SJCRH30 (cell line): Measurements from ENCODE around the gene TMEM109. TPM values are rescaled to one million over a fixed set of nuclear protein-coding genes. Genes with fewer than 3 reads are reported as not detected.
A peak's percentile ranks its signal among the peaks of the same experiment; 100 is the strongest.

Source experiments
- DNase-seq, 2 experiments: peaks; one replicate each; pipeline ENCODE4 v3.0.0-alpha.2; 2015 to 2020
- H3K27ac ChIP-seq: fragments of 250-450 bp; sonication (Bioruptor Pico); 2 replicates; pipeline ENCODE4 v1.5.1; 2020; ENCODE audit warnings: mild to moderate bottlenecking, moderate library complexity
- H3K27me3 ChIP-seq: fragments of 250-450 bp; sonication (Bioruptor Pico); 2 replicates; pipeline ENCODE4 v1.5.1; 2020; ENCODE audit warnings: mild to moderate bottlenecking, moderate library complexity
- H3K36me3 ChIP-seq: fragments of 250-450 bp; sonication (Bioruptor Pico); 2 replicates; pipeline ENCODE4 v1.5.1; 2020; ENCODE audit warnings: mild to moderate bottlenecking, moderate library complexity
- H3K4me1 ChIP-seq: fragments of 250-450 bp; sonication (Bioruptor Pico); 2 replicates; pipeline ENCODE4 v1.5.1; 2020; ENCODE audit warnings: mild to moderate bottlenecking, moderate library complexity
- H3K4me3 ChIP-seq: fragments of 250-450 bp; sonication (Bioruptor Pico); 2 replicates; pipeline ENCODE4 v1.5.1; 2020; ENCODE audit warnings: mild to moderate bottlenecking, moderate library complexity
- H3K9me3 ChIP-seq: fragments of 250-450 bp; sonication (Bioruptor Pico); replicated peaks from 2 replicates; pipeline ENCODE4 v1.5.1; 2020; ENCODE audit warnings: mild to moderate bottlenecking, moderate library complexity
- total RNA-seq: library from RNA; depleted of rRNA; stranded (reverse); fragments of >200 nt; shearing (Covaris generic); gene quantifications from 2 replicates; pipeline ENCODE4 v1.2.3, GENCODE V29; 2014

The TMEM109 gene
- total RNA-seq, 1 experiment from 2014 or later = 85.4 TPM

DNA sequence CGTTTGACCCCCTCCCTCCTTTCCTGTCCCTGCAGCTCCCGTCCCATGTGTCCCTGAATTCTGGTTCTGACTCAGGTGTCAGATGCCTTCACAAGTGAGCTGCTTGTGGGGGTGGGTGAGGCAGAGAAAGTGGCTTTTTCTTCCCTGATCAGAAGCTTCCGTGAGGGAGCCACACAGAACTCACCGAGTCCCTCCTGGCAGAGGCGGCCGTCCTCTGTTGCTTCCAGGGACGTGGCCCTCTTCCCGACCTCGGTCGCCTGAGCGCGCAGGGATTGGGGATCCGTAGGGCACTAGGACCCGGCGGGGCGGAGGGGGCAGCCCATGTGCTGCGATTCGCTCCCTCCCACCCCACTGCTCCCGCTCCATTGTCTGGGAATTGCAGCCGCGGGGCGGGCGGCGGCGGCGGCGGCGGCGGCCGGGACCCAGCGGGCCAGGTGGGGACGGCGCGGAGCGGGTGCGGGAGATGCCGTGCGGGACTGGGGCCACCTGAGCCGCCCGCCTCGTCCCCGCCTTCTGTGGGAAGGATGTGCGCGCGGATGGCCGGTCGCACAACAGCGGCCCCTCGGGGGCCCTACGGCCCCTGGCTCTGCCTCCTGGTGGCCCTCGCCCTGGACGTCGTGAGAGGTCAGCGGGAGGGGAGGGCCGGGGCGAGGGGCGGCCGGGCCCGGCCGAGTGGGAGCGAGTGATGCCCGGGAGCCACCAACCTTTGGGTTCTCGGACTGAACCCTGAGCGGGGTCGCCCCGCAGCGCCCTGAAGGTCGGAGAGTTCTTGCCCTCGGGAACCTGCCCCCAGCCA is 10.3 kb downstream of the TMEM109 start, which contains the start of gene TMEM132A:
TMEM132A (plus strand) TSS at position 351 of the 796 bp plus-strand sequence; CDS start at position 525, 174 bp downstream.
- peak within 1 kb of the TSS; percentile 95 for H3K4me3 ChIP-seq

DNA sequence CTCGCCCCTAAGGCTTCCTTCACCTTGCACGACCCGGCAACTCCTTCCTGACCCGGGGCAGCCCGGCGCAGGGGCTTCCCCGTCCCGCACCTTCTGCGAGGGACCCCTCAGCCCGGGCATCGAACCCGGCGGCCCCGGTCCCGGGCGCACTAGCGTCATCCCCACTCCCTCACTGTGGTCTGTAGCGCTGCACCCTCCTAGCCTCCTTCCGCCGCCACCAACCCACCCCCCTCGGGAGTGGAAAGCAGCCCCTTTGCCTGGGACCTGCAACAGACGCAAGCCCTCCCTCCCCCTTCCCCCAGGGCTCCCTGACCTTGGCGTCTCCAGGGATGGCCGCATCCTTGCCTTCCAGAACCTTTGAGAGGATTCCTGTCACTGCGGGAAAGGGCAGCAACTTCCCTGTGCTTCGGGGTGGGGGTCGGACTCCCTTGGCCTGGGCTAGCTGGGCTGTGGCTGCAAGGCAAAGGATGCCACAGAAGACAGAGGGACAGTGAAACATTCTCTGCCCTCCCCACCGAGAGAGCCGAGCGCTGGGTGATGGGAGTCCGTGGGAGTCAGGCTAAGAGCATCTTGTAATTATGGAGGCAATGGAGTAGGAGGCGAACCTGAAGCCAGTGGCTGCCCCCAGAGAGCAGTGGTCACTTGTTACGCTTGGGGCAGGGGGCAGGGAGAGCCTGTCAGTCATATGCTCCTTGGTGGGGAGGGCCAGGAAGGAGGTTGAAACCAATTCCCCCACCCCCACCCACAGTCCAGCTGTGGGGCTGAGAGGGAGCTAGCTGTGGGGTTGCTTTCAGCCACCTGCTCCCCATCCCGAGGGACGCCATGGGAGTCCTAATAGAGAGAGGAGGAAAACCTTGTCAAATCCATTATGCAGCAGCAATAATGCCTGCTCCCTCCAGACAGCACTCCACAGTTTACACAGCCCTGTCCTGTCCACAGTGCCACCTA is 11.2 kb downstream of the TMEM109 start:
- Histone ChIP-seq H3K4me1 (peaks cover 11% of the 10 kb centered on the region; the same call in 1 of the 2 replicates), H3K9me3 (no peaks in the 10 kb centered on the region), H3K27ac (peak overlapping the region; percentile 43), H3K27me3 (no peaks in the 10 kb centered on the region), H3K4me3 (peak overlapping the region; percentile 95), H3K36me3 (peaks cover 10% of the 10 kb centered on the region; the same call in 1 of the 2 replicates)
- DNase-seq = peak; percentile 26 to 48

More for the DNA sequence above, 10.3 kb downstream of the TMEM109 start, which contains the start of gene TMEM132A:
- H3K27me3 ChIP-seq = no peaks in the 10 kb centered on the region
- H3K4me1 ChIP-seq = peaks cover 11% of the 10 kb centered on the region; the same call in 1 of the 2 replicates
- DNase-seq = peak; percentile 80 to 81
- no peaks in the 10 kb centered on the region for H3K9me3 ChIP-seq
- H3K27ac ChIP-seq = peak within 1 kb of the TSS; percentile 43
- peaks cover 19% of the 10 kb centered on the region; the same call in 1 of the 2 replicates for H3K36me3 ChIP-seq

DNA sequence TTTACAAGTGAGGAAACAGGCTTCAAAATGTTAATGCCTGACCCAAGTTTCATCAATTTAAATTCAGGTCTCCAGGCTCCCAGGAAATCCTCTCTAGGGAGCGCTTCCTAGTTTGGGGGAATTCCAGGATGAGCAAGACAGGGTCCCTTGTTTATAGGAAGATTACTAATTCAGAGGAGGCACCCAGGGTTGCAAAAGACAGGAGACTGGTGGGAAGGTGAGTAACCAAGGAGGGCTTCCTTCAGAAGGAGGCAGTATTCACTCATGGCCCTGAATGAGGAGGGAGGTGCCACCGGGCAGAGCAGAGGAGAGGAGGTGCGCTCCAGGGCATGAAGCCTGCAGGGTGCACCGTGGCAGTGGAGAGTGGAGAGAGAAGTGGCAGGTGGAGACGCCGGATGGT is 11.9 kb downstream of the TMEM109 start:
- DNase-seq = no peak
- Histone ChIP-seq H3K4me1 (peaks cover 11% of the 10 kb centered on the region; the same call in 1 of the 2 replicates), H3K27ac (no peak overlapping the region), H3K4me3 (peak overlapping the region; percentile 95; the same call in 1 of the 2 replicates), H3K36me3 (peaks cover 7% of the 10 kb centered on the region; the same call in 1 of the 2 replicates), H3K9me3 (no peaks in the 10 kb centered on the region), H3K27me3 (no peaks in the 10 kb centered on the region)

DNA sequence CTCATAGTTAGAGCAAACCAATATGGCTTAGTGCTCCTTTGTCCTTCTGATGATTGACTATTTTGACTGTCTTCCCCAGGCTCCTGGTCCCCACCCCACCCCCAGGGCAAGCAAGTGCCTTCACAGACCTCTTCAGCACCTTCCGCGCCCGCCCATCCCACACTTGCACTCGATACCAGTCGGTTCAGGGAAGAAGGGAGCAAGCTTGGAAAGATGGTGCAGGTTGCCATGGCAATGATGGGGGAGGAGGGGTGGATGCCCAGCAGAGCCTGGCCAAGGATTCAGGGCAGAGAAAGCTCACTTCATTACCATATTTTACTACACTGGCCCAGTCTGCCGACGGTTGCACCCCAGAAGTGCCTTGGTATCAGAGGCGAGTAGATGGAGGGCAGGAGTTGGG is 12.5 kb downstream of the TMEM109 start:
- H3K36me3 ChIP-seq = peaks cover 10% of the 10 kb centered on the region; the same call in 1 of the 2 replicates
- DNase-seq = no peak
- H3K4me3 ChIP-seq = no peak overlapping the region
- H3K4me1 ChIP-seq = peaks cover 11% of the 10 kb centered on the region; the same call in 1 of the 2 replicates
- no peak overlapping the region for H3K27ac ChIP-seq
- no peaks in the 10 kb centered on the region for H3K9me3 ChIP-seq
- H3K27me3 ChIP-seq = no peaks in the 10 kb centered on the region

DNA sequence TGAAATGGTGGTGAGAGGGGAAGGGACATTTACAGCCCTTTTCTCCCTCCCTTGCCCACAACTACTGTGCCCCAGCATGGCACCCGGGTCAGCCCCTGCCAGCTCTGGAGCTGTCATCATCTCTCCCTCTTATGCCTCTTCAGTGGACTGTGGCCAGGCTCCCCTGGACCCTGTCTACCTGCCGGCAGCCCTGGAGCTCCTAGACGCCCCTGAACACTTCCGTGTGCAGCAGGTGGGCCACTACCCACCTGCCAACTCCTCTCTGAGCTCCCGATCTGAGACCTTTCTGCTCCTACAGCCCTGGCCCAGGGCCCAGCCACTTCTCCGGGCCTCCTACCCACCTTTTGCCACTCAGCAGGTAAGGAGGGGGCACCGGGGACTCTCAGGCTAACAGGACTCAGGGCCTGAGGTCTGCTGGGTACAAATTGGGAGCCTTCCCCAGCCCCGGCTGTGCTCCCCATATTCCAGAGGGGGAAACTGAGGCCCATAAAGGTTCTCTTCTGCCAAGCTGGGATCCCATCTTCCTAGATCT is 13.2 kb downstream of the TMEM109 start:
- H3K4me1 ChIP-seq = peaks cover 11% of the 10 kb centered on the region; the same call in 1 of the 2 replicates
- H3K4me3 ChIP-seq = no peak overlapping the region
- DNase-seq = no peak
- peaks cover 10% of the 10 kb centered on the region; the same call in 1 of the 2 replicates for H3K36me3 ChIP-seq
- H3K9me3 ChIP-seq = no peaks in the 10 kb centered on the region
- no peaks in the 10 kb centered on the region for H3K27me3 ChIP-seq
- no peak overlapping the region for H3K27ac ChIP-seq

DNA sequence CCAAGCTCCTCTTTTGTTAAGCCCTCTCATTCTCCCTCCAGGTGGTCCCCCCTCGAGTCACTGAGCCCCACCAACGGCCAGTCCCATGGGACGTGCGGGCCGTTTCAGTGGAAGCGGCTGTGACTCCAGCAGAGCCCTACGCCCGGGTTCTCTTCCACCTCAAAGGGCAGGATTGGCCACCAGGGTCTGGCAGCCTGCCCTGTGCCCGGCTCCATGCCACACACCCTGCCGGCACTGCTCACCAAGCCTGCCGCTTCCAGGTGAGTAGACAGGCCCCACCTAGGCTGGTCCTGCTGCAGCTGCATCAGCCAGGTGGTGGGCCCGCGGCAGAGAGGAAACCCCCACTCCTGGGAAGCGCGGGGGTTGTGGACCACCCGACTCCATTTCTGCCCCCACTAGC is 13.6 kb downstream of the TMEM109 start:
- Histone ChIP-seq H3K4me3 (no peak overlapping the region), H3K9me3 (no peaks in the 10 kb centered on the region), H3K27ac (no peak overlapping the region), H3K36me3 (peaks cover 7% of the 10 kb centered on the region; the same call in 1 of the 2 replicates), H3K4me1 (peaks cover 11% of the 10 kb centered on the region; the same call in 1 of the 2 replicates), H3K27me3 (no peaks in the 10 kb centered on the region)
- DNase-seq = no peak

DNA sequence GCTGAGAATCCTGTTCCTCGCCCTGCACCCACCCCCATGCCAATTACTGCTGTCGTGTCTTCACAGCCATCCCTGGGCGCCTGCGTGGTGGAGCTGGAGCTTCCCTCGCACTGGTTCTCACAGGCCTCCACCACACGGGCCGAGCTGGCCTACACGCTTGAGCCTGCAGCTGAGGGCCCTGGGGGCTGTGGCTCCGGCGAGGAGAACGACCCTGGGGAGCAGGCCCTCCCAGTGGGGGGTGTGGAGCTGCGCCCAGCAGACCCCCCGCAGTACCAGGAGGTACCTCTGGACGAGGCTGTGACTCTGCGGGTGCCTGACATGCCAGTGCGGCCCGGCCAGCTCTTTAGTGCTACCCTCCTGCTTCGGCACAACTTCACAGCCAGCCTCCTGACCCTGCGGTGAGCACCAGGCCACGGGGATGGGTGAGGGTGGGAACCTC is 14.6 kb downstream of the TMEM109 start:
- no peaks in the 10 kb centered on the region for H3K9me3 ChIP-seq
- H3K36me3 ChIP-seq = peaks cover 7% of the 10 kb centered on the region; the same call in 1 of the 2 replicates
- no peak for DNase-seq
- peaks cover 11% of the 10 kb centered on the region; the same call in 1 of the 2 replicates for H3K4me1 ChIP-seq
- no peak overlapping the region for H3K27ac ChIP-seq
- H3K27me3 ChIP-seq = no peaks in the 10 kb centered on the region
- no peak overlapping the region for H3K4me3 ChIP-seq

DNA sequence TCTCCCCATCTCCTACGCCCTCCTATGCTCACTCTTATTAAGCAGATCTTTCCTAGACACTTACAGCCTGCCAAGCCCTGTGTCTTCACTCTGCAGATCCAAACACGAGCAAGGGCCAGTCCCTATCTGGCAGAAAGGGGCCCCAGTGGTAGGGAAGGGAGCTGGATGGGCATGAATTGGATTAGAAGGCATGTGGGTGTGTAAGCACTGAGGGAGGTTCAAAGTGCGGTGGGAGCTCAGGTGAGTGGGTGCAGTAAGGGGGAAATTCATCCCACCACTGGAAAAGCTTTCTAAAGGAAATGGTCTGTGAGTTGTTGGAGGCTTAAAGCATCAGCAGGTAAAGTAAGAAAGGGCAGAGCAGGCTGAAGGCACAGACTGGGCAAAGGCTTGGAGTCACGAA is 15.8 kb downstream of the TMEM109 start:
- Histone ChIP-seq H3K4me1 (peaks cover 8% of the 10 kb centered on the region; the same call in 1 of the 2 replicates), H3K36me3 (peaks cover 7% of the 10 kb centered on the region; the same call in 1 of the 2 replicates), H3K4me3 (no peak overlapping the region), H3K27me3 (no peaks in the 10 kb centered on the region), H3K9me3 (no peaks in the 10 kb centered on the region), H3K27ac (no peak overlapping the region)
- DNase-seq = no peak

DNA sequence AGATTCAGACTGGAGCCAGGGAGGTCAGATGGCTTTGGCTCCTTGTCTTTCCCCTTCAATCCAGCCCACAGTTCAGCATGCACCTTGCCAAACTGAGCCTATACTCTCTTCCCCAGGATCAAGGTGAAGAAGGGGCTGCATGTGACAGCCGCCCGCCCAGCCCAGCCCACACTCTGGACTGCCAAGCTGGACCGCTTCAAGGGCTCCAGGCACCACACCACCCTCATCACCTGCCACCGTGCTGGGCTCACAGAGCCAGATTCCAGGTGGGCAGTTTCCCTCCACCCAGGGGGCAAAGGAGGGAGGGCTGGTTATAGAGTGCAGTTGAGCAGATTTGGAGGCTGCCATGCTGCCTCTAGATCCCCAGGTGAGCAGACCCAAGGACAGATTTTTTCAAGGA is 16.4 kb downstream of the TMEM109 start:
- H3K36me3 ChIP-seq = peaks cover 7% of the 10 kb centered on the region; the same call in 1 of the 2 replicates
- no peak for DNase-seq
- H3K4me3 ChIP-seq = no peak overlapping the region
- no peaks in the 10 kb centered on the region for H3K9me3 ChIP-seq
- no peak overlapping the region for H3K27ac ChIP-seq
- H3K4me1 ChIP-seq = peaks cover 5% of the 10 kb centered on the region; the same call in 1 of the 2 replicates
- H3K27me3 ChIP-seq = no peaks in the 10 kb centered on the region

DNA sequence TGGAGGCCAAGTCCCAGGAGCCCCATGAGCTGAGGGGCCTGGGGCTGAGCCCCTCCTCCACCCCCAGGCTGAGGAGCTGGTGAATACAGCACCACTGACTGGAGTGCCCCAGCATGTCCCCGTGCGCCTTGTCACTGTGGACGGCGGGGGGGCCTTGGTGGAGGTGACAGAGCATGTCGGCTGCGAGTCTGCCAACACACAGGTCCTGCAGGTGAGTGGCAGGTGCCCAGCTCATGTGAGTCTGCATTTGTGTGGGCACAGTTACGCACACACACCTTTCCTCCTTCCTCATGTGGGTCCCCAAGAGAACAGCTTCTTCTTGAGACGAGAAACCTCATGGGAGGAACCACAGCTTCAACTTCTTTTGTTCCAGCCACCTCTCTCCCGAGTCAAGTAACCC is 18.0 kb downstream of the TMEM109 start:
- Histone ChIP-seq H3K27me3 (no peaks in the 10 kb centered on the region), H3K27ac (no peak overlapping the region), H3K4me3 (no peak overlapping the region), H3K36me3 (peaks cover 7% of the 10 kb centered on the region; the same call in 1 of the 2 replicates), H3K4me1 (no peaks in the 10 kb centered on the region), H3K9me3 (no peaks in the 10 kb centered on the region)
- no peak for DNase-seq

DNA sequence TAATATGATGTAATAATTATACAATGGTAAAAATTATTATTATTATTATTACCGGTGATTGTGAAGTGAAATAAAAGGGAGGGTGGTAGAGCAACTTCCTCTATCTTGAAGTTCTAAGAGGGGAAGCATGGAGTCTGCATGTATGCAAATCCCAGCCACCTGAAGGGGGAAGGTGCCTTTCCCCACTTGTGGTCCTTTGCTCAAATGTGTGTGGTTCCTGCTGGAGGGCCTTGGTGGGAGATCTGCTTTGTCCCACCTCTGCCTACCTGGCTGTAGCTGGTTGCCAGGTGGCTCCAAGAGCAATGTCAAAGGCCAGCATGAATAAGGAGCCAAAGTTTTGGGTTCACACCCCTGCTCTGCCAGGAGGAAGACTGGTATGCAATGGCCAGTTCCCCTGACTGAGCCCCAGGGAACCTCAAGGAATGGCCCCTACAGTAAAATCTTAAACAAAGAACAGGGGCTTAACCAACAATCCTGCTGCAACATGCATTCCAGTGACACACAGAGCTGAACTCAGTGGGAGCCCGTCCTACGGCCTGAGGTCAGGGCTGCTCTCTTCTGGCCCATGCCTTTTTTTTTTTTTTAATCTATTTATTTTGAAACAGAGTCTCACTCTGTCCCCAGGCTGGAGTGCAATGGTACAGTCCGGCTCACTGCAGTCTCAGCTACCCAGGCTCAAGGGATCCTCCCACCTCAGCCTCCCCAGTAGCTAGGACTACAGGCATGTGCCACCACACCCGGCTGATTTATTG is 18.8 kb downstream of the TMEM109 start:
- H3K4me3 ChIP-seq = no peak overlapping the region
- peaks cover 7% of the 10 kb centered on the region; the same call in 1 of the 2 replicates for H3K36me3 ChIP-seq
- H3K4me1 ChIP-seq = no peaks in the 10 kb centered on the region
- no peak for DNase-seq
- H3K27ac ChIP-seq = no peak overlapping the region
- no peaks in the 10 kb centered on the region for H3K9me3 ChIP-seq
- no peaks in the 10 kb centered on the region for H3K27me3 ChIP-seq

DNA sequence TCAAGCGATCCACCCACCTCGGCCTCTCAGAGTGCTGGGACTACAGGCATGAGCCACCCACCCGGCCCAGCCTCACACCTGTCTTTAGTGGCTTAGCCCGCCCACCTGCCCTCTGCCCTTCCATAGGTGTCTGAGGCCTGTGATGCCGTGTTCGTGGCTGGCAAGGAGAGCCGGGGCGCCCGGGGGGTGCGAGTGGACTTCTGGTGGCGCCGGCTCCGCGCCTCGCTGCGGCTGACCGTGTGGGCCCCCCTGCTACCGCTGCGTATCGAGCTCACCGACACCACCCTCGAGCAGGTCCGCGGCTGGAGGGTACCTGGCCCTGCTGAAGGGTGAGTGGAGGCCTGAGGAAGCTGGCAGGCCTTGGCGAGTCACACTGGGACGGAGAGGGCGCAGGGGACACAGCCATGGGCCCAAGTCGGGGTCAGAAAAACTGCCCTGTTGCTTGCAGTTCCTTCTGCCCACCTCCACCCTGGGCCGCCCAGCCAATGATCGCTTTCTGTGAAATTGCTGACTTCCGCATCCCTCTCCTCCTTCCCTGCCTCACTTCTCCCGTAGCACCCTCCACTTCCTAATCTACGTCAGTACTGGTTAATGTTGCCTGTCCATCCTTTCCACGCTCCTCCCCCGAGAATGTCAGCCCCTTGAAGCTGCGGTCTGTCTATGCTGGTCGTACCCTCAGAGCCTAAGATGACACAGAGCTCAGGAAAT is 19.6 kb downstream of the TMEM109 start:
- DNase-seq = no peak
- H3K27ac ChIP-seq = no peak overlapping the region
- H3K36me3 ChIP-seq = peaks cover 4% of the 10 kb centered on the region; the same call in 1 of the 2 replicates
- no peaks in the 10 kb centered on the region for H3K27me3 ChIP-seq
- H3K9me3 ChIP-seq = no peaks in the 10 kb centered on the region
- no peaks in the 10 kb centered on the region for H3K4me1 ChIP-seq
- H3K4me3 ChIP-seq = no peak overlapping the region
